HG03571 (cell line): ENCODE data around the gene SDK1.

ENCODE experiments used
- ATAC-seq: cut with Tn5 transposase; IDR thresholded peaks from one replicate; pipeline ENCODE4 v1.9.1; 2021; ENCODE audit not compliant: unreplicated experiment

SDK1 gene

GRCh38 chr7:4029941-4030340, 728.9 kb downstream of the SDK1 start:
- ATAC-seq: no peak

- ATAC-seq: no peak
These were observed 729.4 kb downstream of the SDK1 start for GRCh38 chr7:4030346-4030950.

- ATAC-seq: no peak
These were observed 732.9 kb downstream of the SDK1 start for GRCh38 chr7:4033996-4034395.

- ATAC-seq: no peak
These were observed 736.3 kb downstream of the SDK1 start for GRCh38 chr7:4037308-4037707.

- no peak for ATAC-seq
These were observed 736.8 kb downstream of the SDK1 start for GRCh38 chr7:4037877-4038276.

- no peak for ATAC-seq
These were observed 739.3 kb downstream of the SDK1 start for GRCh38 chr7:4040109-4040928.

- ATAC-seq: no peak
These were observed 741.5 kb downstream of the SDK1 start for GRCh38 chr7:4042402-4043045.

- no peak for ATAC-seq
These were observed 742.9 kb downstream of the SDK1 start for GRCh38 chr7:4043988-4044387.

GRCh38 chr7:4045450-4045849, 744.4 kb downstream of the SDK1 start:
- ATAC-seq: no peak

GRCh38 chr7:4045975-4046374, 744.9 kb downstream of the SDK1 start:
- no peak for ATAC-seq

- ATAC-seq: no peak
These were observed 747.3 kb downstream of the SDK1 start for GRCh38 chr7:4048336-4048735.

GRCh38 chr7:4049202-4049601, 748.1 kb downstream of the SDK1 start:
- no peak for ATAC-seq

GRCh38 chr7:4050126-4050660, 749.1 kb downstream of the SDK1 start:
- no peak for ATAC-seq

- no peak for ATAC-seq
These were observed 750.6 kb downstream of the SDK1 start for GRCh38 chr7:4051696-4052095.

- no peak for ATAC-seq
These were observed 751.1 kb downstream of the SDK1 start for GRCh38 chr7:4052130-4052529.

- ATAC-seq: no peak
These were observed 753.1 kb downstream of the SDK1 start for GRCh38 chr7:4054158-4054557.

- ATAC-seq: no peak
These were observed 755.7 kb downstream of the SDK1 start for GRCh38 chr7:4056552-4057288.

GRCh38 chr7:4057289-4057616, 756.2 kb downstream of the SDK1 start:
- ATAC-seq: no peak

- ATAC-seq: no peak
These were observed 757.1 kb downstream of the SDK1 start for GRCh38 chr7:4058158-4058557.

- ATAC-seq: no peak
These were observed 764.1 kb downstream of the SDK1 start for GRCh38 chr7:4065190-4065589.

- no peak for ATAC-seq
These were observed 765.2 kb downstream of the SDK1 start for GRCh38 chr7:4066206-4066605.
